A549 (cell line): ENCODE data around the gene TYW1.
"Not testable (repeated sequence)": the region's sequence is repeated elsewhere in the genome, so short reads cannot be mapped to it uniquely, and the experiment has no call there.

Experiments used
- CTCF ChIP-seq: fragments of >200 bp; sonication (Bioruptor Twin); formaldehyde crosslinking; IDR thresholded peaks from 3 replicates; pipeline ENCODE4 v1.5.1; 2016
- EHMT2 ChIP-seq: fragments of 200-600 bp; sonication (generic); IDR thresholded peaks from 2 replicates; pipeline ENCODE4 v1.6.1; 2016; ENCODE audit warnings: antibody characterized with exemption, low read depth, mild to moderate bottlenecking, moderate library complexity
- HMGXB4 ChIP-seq: fragments of 250-450 bp; sonication (Bioruptor Pico); IDR thresholded peaks from 2 replicates; pipeline ENCODE4 v1.5.0; 2021; ENCODE audit warnings: mild to moderate bottlenecking, moderate library complexity, borderline replicate concordance
- KDM5A ChIP-seq: fragments of 200-600 bp; sonication (generic); IDR thresholded peaks from 2 replicates; pipeline ENCODE4 v1.6.1; 2016; ENCODE audit warnings: antibody characterized with exemption, mild to moderate bottlenecking
- PBX3 ChIP-seq: IDR thresholded peaks from 2 replicates; pipeline ENCODE4 v1.6.1; 2012
- POLR2A ChIP-seq: IDR thresholded peaks from 2 replicates; pipeline ENCODE4 v1.6.1; 2012; ENCODE audit warnings: mild to moderate bottlenecking, low read length

GRCh38 chr7:67145581-67146193 is 149.1 kb downstream of the TYW1 start:
- not testable (repeated sequence) for TF ChIP-seq PBX3, CTCF, EHMT2, HMGXB4, POLR2A, KDM5A
